IgD-negative memory B cell (primary cell): ENCODE results near the gene ESRRG. TPM values are rescaled to one million over a fixed set of nuclear protein-coding genes. Genes with fewer than 3 reads are reported as not detected.

Source experiments
- H3K27ac Mint-ChIP-seq, 3 donors: one replicate each; pipeline ENCODE4 v1.8.0; 2020 to 2022; ENCODE audit warnings: mild to moderate bottlenecking in 3 of 3, mixed read lengths in 3 of 3, moderate library complexity in 1 of 3
- H3K27me3 Mint-ChIP-seq: one replicate; pipeline ENCODE4 v1.8.0; 2021; ENCODE audit warnings: mixed read lengths
- H3K36me3 Mint-ChIP-seq: one replicate; pipeline ENCODE4 v1.8.0; 2020; ENCODE audit warnings: mild to moderate bottlenecking, mixed read lengths
- H3K4me1 Mint-ChIP-seq, 3 donors: one replicate each; pipeline ENCODE4 v1.8.0; 2020 to 2022; ENCODE audit warnings: mixed read lengths in 3 of 3, mild to moderate bottlenecking in 1 of 3
- H3K4me3 Mint-ChIP-seq, 4 donors: one replicate each; pipeline ENCODE4 v1.8.0; 2020 to 2022; ENCODE audit warnings: mild to moderate bottlenecking in 4 of 4, mixed read lengths in 4 of 4, moderate library complexity in 3 of 4
- H3K9me3 Mint-ChIP-seq, 3 donors: one replicate each; pipeline ENCODE4 v1.8.0; 2020 to 2021; ENCODE audit warnings: mixed read lengths in 3 of 3, mild to moderate bottlenecking in 1 of 3
- polyA plus RNA-seq: library from polyadenylated mRNA; unstranded; fragments of 300-500 nt; fragmentation: Illumina TruSeq; gene quantifications from one replicate; pipeline ENCODE4 v1.2.3, GENCODE V29; 2021

Gene ESRRG
- polyA plus RNA-seq, 1 donor from 2014 or later, result 0.43 TPM

DNA sequence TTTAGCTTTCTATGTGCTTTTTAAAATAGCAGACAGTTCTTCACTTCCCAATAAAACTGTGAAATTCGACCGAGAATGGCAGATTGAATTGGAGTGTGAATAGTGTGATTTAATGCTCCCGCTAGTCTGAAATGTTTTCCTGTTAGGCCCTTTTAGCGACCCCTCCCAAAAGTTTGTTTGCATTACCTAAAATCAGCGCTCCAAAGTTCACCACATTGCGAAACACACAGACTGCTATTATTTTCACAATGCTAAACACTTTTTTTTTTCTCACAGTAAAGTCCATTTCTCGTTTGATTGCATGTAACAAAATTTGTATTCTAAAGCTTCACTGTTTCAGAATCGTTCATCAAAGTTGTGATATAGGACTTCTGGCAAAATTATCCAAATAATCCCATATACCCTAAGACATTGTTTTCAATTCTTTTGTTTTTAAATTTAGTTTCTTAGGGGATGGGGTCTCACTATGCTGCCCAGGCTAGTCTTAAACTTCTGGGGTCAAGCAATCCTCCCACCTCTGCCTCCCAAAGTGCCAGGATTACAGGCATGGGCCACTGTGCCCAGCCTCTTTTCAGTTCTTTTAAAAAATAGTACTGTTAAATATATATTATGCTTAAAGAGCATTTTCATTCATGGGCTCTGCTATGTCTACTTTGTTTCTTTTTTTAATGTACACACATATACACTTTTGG lies 223.5 kb downstream of the ESRRG start:
- no peaks in the 10 kb centered on the region for H3K4me1 Mint-ChIP-seq
- no peaks in the 10 kb centered on the region for H3K36me3 Mint-ChIP-seq
- no peak overlapping the region for H3K27ac Mint-ChIP-seq
- peaks cover under 1 to 3% (median 2%) of the 10 kb centered on the region in 3 donors for H3K9me3 Mint-ChIP-seq
- no peak overlapping the region for H3K4me3 Mint-ChIP-seq
- H3K27me3 Mint-ChIP-seq, result peaks cover 2% of the 10 kb centered on the region

DNA sequence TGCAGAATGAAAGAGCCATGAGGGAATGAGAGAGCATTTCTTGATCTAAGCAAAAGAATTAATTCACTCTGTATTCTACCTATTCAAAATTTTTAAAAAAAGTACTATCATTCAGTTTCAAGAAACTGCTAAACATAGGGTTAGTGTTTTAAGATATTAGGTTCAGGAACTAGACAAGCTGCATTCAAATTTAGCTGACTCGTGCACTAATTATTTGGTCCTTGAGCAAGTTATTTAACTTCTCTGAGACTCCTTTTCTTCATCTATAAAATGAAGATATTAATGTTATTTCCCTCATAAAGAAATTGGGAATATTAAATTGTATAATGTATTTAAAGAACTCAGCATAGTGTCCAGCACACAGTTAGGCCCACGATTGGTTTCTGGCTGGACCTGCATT lies 225.0 kb downstream of the ESRRG start:
- Mint-ChIP-seq H3K9me3 (peaks cover 3 to 4% (median 3%) of the 10 kb centered on the region in 3 donors), H3K27ac (no peak overlapping the region), H3K36me3 (no peaks in the 10 kb centered on the region), H3K4me1 (no peaks in the 10 kb centered on the region), H3K27me3 (peaks cover 2% of the 10 kb centered on the region), H3K4me3 (no peak overlapping the region)

- Mint-ChIP-seq H3K27ac (peak overlapping the region in 1 of 3 donors; percentile 35), H3K9me3 (peaks cover 2 to 10% (median 5%) of the 10 kb centered on the region in 3 donors), H3K4me3 (no peak overlapping the region), H3K4me1 (no peaks in the 10 kb centered on the region), H3K36me3 (peaks cover 2% of the 10 kb centered on the region), H3K27me3 (no peaks in the 10 kb centered on the region)
Measured at GRCh38 chr1:216485042-216485441, 238.2 kb downstream of the ESRRG start.

DNA sequence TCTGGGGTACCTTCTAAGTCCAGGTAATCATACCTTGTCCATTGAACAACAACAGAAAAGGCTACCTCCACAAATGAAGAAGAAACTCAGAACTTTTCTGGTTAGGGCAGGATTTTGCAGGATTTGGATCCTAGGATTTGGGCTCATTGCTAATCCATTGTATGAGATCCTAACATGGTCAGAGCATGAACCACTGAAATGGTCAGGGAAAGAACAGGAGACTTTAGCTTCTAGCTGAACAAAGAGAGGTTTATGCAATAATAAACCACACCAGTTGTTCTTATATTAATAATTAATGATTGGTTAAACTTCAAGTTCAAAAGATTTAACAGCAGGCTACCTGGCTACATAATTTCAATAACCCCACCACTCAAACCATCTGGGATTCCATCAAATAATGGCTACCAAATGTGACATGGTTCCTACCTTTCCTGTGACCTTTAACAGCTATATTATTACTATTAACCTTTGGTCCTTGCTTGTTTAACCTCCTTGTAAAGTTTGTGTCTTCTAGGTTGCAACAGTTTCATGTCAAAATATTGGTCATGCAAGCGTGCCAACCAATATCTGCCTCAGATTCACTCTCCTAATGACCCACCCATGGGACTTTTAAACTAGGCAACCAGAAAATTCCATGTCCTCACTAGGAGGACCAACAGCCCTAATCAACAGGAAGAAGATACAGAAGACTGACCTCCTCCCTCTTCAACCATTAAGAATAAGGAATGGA lies 239.4 kb downstream of the ESRRG start:
- Mint-ChIP-seq H3K27me3 (no peaks in the 10 kb centered on the region), H3K9me3 (peaks cover 2 to 10% (median 5%) of the 10 kb centered on the region in 3 donors), H3K4me1 (no peaks in the 10 kb centered on the region), H3K36me3 (peaks cover 2% of the 10 kb centered on the region), H3K4me3 (no peak overlapping the region), H3K27ac (no peak overlapping the region)

- Mint-ChIP-seq H3K4me1 (no peaks in the 10 kb centered on the region), H3K4me3 (no peak overlapping the region), H3K36me3 (peaks cover 2% of the 10 kb centered on the region), H3K27ac (no peak overlapping the region), H3K27me3 (no peaks in the 10 kb centered on the region), H3K9me3 (peaks cover 2 to 10% (median 5%) of the 10 kb centered on the region in 3 donors)
Measured at GRCh38 chr1:216482620-216483019, 240.6 kb downstream of the ESRRG start.

DNA sequence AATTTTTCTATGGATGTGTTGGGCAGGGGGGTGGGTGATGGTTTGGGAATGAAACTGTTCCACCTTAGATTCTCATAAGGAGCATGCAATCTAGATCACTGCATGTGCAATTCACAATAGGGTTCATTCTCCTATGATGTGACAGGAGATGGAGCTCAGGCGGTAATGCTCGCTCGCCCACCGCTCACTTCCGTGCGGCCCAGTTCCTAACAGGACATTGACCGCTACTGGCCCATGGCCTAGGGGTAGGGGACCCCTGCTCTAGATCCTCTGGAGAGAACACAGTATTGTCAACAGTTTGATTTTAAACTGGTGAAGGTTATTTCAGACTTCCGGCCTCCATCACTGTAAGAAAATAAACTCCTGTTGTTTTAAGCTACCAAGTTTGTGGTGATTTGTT lies 245.0 kb downstream of the ESRRG start:
- H3K36me3 Mint-ChIP-seq, result peaks cover 2% of the 10 kb centered on the region
- no peak overlapping the region for H3K4me3 Mint-ChIP-seq
- no peaks in the 10 kb centered on the region for H3K9me3 Mint-ChIP-seq
- H3K27me3 Mint-ChIP-seq, result no peaks in the 10 kb centered on the region
- no peaks in the 10 kb centered on the region for H3K4me1 Mint-ChIP-seq
- no peak overlapping the region for H3K27ac Mint-ChIP-seq

- Mint-ChIP-seq H3K4me3 (no peak overlapping the region), H3K9me3 (no peaks in the 10 kb centered on the region), H3K4me1 (no peaks in the 10 kb centered on the region), H3K27me3 (no peaks in the 10 kb centered on the region), H3K36me3 (peaks cover 2% of the 10 kb centered on the region), H3K27ac (no peak overlapping the region)
Measured at GRCh38 chr1:216476341-216476740, 246.9 kb downstream of the ESRRG start.

GRCh38 chr1:216475659-216476276 lies 247.5 kb downstream of the ESRRG start:
- no peaks in the 10 kb centered on the region for H3K36me3 Mint-ChIP-seq
- H3K27me3 Mint-ChIP-seq, result no peaks in the 10 kb centered on the region
- no peaks in the 10 kb centered on the region for H3K4me1 Mint-ChIP-seq
- no peak overlapping the region for H3K27ac Mint-ChIP-seq
- H3K4me3 Mint-ChIP-seq, result no peak overlapping the region
- H3K9me3 Mint-ChIP-seq, result no peaks in the 10 kb centered on the region

- Mint-ChIP-seq H3K27me3 (no peaks in the 10 kb centered on the region), H3K27ac (no peak overlapping the region), H3K9me3 (peaks cover 0 to 4% (median 0%) of the 10 kb centered on the region in 3 donors), H3K36me3 (no peaks in the 10 kb centered on the region), H3K4me3 (no peak overlapping the region), H3K4me1 (peaks cover 0 to 3% (median 0%) of the 10 kb centered on the region in 3 donors)
Measured at GRCh38 chr1:216466162-216466801, 256.9 kb downstream of the ESRRG start.

DNA sequence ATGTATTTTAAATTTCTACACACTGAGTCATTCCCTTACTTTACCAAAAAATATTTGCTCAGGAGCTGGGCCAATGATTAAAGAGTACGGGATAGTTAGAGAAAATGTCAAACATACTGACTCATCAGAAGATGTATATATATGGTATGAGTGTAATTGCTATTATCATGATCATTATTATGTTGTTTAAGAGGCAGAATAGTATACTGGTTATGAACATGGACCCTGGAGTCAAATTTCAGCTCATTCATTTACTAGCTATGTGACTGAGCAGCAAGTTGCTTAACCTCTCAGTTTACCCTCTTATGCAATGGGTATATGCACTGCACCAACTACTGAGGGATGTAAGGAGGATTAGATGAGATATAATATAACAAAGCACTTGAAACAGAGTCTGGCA lies 258.7 kb downstream of the ESRRG start:
- H3K4me3 Mint-ChIP-seq, result no peak overlapping the region
- no peak overlapping the region for H3K27ac Mint-ChIP-seq
- no peaks in the 10 kb centered on the region for H3K9me3 Mint-ChIP-seq
- H3K27me3 Mint-ChIP-seq, result no peaks in the 10 kb centered on the region
- no peaks in the 10 kb centered on the region for H3K36me3 Mint-ChIP-seq
- no peaks in the 10 kb centered on the region for H3K4me1 Mint-ChIP-seq

GRCh38 chr1:216462066-216462775 lies 261.0 kb downstream of the ESRRG start:
- no peak overlapping the region for H3K4me3 Mint-ChIP-seq
- H3K4me1 Mint-ChIP-seq, result no peaks in the 10 kb centered on the region
- H3K9me3 Mint-ChIP-seq, result no peaks in the 10 kb centered on the region
- no peaks in the 10 kb centered on the region for H3K27me3 Mint-ChIP-seq
- no peaks in the 10 kb centered on the region for H3K36me3 Mint-ChIP-seq
- H3K27ac Mint-ChIP-seq, result no peak overlapping the region

DNA sequence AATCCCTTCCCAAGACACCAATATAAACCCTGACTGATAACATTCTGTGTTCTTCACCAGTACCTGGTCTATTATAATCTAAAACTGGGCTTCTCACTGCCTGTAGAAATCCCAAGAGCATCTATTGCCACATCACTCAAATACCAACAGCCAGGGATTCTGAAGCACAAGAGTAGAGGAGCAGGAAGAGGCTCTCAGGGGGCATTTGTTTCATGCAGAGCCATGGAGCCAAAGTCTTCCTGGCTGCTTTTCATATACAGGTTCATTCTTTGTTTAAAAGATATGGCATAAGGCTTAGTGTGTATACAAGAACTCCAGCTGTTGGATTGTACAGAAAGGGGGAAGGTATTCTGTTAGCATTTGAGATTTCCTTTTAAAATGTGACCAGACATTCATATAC lies 261.8 kb downstream of the ESRRG start:
- no peaks in the 10 kb centered on the region for H3K36me3 Mint-ChIP-seq
- no peaks in the 10 kb centered on the region for H3K9me3 Mint-ChIP-seq
- no peak overlapping the region for H3K27ac Mint-ChIP-seq
- H3K4me3 Mint-ChIP-seq, result no peak overlapping the region
- H3K27me3 Mint-ChIP-seq, result no peaks in the 10 kb centered on the region
- no peaks in the 10 kb centered on the region for H3K4me1 Mint-ChIP-seq

GRCh38 chr1:216459651-216460207 lies 263.5 kb downstream of the ESRRG start:
- no peaks in the 10 kb centered on the region for H3K27me3 Mint-ChIP-seq
- no peaks in the 10 kb centered on the region for H3K4me1 Mint-ChIP-seq
- H3K4me3 Mint-ChIP-seq, result no peak overlapping the region
- H3K9me3 Mint-ChIP-seq, result no peaks in the 10 kb centered on the region
- no peaks in the 10 kb centered on the region for H3K36me3 Mint-ChIP-seq
- H3K27ac Mint-ChIP-seq, result no peak overlapping the region

- no peak overlapping the region for H3K4me3 Mint-ChIP-seq
- no peaks in the 10 kb centered on the region for H3K36me3 Mint-ChIP-seq
- peaks cover 0 to 3% (median 0%) of the 10 kb centered on the region in 3 donors for H3K4me1 Mint-ChIP-seq
- H3K9me3 Mint-ChIP-seq, result no peaks in the 10 kb centered on the region
- H3K27me3 Mint-ChIP-seq, result no peaks in the 10 kb centered on the region
- no peak overlapping the region for H3K27ac Mint-ChIP-seq
Measured at GRCh38 chr1:216458812-216459211, 264.4 kb downstream of the ESRRG start.
